GM19324 (cell line): ENCODE data around the gene ADGRG6.

ENCODE experiments used
- ATAC-seq: cut with Tn5 transposase; IDR thresholded peaks from one replicate; pipeline ENCODE4 v1.9.1; 2021; ENCODE audit warnings: mild to moderate bottlenecking, moderate library complexity; ENCODE audit not compliant: unreplicated experiment, low FRiP score

The ADGRG6 gene

GRCh38 chr6:142318714-142319113 lies 16.9 kb downstream of the ADGRG6 start:
- no peak for ATAC-seq

GRCh38 chr6:142320366-142320765 lies 18.6 kb downstream of the ADGRG6 start:
- no peak for ATAC-seq

DNA sequence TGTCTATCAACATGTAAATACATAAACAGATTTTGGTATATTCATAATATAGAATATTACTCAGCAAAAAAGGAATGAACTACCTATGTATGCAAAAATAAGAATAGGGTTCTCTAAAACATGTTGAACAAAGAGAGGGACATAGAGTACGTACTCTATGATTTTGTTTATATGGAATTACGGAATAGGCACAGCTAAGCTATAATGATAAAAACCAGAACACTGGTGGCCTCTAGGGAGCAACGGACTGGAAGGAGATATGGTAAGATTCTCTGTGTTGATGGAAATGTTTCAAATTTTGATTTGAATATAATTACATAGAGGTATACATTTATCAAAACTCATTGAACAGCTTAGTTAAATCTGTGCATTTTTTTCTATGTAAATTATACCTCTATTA lies 19.6 kb downstream of the ADGRG6 start:
- ATAC-seq, result no peak

DNA sequence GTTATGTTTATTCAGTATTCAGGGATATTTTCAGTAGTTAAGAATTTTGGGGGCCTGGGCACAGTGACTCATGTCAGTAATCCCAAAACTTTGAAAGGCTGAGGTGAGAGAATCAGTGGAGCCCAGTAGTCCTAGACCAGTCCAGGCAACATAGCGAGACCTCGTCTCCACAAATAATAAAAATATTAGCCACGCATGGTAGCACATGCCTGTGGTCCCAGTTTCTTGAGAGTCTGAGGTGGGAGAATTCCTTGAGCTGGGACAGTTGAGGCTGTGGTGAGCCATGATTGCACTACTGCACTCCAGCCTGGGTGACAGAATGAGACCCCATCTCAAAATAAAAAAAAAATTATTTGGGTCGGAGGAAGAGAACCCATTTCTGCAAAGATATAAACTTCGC lies 20.3 kb downstream of the ADGRG6 start:
- ATAC-seq, result no peak

DNA sequence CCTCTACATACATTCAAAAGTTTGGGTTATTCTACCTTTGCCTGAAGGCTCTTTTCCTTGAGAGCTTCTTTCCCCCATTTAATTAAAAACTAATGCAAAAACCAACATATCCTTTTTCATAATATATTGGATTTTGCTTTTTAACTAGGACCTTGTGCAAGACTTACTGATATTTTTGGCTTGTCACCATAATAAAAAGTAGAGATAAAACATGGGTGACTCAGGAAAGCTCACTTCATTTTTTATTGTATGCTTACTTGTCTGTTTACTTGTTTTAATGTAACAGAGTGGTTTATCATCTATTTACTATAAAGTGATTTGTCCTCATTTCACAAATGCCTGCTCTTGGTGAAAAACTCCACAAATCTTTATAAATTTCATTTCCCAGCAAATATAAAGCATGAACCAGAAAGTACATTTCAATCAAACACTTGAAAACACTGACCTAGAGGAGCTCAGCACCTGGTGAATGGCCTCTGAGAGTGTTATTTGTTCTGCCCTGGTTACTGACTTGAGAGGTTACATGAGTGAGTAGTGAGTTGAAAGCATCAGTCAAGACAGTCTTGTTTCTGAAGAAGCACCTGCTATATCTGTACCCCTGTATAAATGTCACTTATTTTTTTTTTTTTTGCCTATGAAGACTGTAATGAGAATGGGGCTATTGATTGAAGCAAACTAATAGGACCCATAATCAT lies 20.8 kb downstream of the ADGRG6 start:
- no peak for ATAC-seq

- no peak for ATAC-seq
These were observed 21.6 kb downstream of the ADGRG6 start for GRCh38 chr6:142323377-142323776.

DNA sequence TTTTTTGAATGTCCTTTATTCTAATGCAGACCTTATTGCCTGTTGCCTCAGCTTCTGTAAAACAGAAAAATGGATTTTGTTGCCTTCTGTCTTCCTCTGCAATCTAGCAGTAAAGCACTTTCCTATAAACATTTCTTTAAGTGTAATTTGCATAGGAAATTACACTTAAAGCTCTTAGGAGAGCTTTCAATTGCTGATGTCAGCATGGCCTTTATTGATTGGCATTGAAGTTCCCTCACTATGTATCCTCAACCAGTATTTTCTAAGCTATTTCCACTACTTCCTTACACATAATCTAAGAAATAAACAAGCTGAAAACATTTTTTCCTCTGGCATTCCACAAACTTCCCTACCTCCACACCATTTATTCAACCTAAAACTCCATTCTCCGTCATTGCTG lies 22.3 kb downstream of the ADGRG6 start:
- no peak for ATAC-seq

DNA sequence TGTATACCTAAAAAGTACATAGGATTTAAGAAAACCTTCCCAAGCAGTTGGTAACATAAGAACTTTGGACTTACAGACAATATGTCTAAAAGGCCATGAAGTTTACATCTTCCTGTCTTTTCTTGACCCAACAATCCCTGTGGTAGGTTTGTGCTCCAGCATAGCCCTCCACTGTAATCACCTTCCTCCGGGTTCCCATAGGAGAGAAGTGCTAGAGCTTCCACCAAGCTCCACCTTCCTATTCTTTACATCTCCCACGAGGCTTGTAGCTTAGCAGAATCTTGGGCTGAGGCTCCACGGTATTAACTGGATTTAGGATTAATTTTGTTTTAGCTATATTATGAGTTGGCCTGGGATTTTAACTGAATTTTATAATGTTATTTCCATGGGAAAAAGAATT lies 23.3 kb downstream of the ADGRG6 start:
- ATAC-seq, result no peak

DNA sequence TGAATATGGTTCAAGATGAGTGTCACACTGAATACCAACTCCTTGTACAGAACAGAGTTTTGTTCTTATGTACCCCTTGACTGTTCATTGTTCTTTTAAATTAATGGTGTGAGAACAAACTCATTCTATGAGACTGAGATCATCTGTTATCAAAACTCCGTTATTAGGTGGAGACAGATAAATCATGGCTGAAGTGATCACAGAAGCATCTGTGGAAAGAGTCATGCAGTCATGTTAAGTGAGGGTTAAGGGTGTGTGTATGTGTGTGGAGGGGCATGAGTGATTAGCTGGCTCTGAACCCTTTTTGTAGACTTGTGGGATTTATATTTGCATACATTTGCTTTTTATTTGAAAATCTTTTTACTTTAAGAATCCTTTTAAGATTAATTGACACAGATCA lies 24.7 kb downstream of the ADGRG6 start:
- ATAC-seq, result no peak

GRCh38 chr6:142328070-142328469 lies 26.3 kb downstream of the ADGRG6 start:
- no peak for ATAC-seq

DNA sequence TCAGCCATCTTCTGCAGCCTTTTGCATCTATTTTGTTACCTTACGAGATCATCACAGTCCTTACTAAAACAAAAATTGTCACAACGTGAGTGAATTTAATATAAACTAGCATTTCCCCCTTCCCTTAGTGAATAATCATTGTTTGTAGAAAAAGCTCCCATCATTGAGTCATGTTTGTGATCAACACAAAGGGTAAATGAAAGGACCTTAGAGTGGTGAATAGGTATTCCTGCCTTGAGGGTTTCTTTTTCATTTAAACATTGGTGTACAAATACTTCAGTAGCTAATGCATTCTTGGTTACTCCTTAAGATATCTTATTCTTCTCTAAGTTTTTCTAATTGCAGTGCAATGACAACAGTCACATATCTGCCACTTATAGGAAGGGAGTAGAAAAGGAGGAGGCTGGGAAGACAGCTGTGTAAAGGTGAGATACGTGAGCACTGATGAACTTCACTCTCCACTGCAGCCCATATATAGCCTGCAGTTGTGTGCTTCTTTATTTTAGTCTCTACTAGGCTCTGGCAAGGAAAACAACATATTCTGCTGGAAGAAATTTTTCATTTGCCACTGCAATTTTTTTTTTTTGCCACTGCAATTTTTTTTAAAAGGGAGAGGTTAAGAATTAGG lies 27.8 kb downstream of the ADGRG6 start:
- ATAC-seq, result no peak

- ATAC-seq, result no peak
These were observed 29.3 kb downstream of the ADGRG6 start for GRCh38 chr6:142331075-142331551.

DNA sequence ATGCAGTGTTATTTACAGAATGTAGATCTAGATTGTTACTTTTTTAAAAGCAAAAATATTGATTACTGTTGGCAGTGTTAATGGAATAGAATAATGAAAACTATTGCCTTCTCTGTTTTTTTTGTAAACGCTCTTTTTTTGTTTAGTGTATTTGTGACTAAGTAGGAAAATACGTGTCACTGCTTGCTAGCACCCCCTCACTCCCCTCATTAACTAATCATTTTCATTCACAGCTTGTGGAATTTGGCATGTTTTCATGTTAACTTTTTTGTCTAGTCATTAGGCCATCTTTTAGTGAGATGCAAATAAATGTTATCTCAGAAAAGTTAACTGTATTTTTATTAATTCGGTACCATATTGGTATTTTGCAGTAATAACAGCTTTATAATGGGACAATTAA lies 29.8 kb downstream of the ADGRG6 start:
- no peak for ATAC-seq

- ATAC-seq, result no peak
These were observed 30.7 kb downstream of the ADGRG6 start for GRCh38 chr6:142332393-142333098.

GRCh38 chr6:142333431-142333830 lies 31.6 kb downstream of the ADGRG6 start:
- no peak for ATAC-seq

- no peak for ATAC-seq
These were observed 32.5 kb downstream of the ADGRG6 start for GRCh38 chr6:142334294-142334693.

- ATAC-seq, result no peak
These were observed 33.6 kb downstream of the ADGRG6 start for GRCh38 chr6:142335415-142335814.

- no peak for ATAC-seq
These were observed 34.4 kb downstream of the ADGRG6 start for GRCh38 chr6:142336183-142336582.

DNA sequence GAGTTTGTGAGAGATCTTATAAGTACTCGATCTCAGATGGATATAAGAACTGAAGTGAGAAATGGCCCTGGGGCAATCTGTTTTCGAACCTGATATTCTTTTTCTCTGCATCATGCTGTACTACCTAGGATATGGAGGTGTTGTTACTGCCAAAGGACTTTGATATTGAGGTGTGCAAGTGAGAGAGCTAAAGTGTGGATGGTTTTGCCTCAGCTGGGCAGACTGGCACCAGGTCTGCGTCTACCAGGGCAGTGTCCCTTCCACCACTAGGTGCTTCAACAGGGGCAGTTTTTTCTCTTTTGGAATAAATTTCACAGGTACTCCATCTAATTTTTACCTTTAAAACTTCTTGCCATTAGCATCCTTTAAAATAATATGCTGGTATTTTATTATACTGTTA lies 35.0 kb downstream of the ADGRG6 start:
- no peak for ATAC-seq

DNA sequence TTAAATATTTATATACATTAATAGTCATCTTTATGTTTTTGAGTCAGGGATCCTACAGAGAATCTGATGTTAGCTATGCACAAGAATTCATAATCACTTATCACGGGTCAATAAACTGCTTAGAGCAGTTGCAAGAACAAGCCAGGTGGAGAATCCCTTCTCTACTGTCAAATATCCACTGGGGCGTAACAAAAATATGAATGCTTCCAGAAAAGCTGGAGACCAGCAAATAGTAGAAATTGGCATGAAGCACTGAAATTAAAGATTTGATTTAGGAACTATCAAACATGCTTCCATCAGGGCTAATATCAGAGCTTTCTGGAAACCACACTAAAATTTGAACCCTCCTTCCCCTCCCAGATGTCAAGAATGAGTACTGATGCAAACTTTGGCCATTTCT lies 37.3 kb downstream of the ADGRG6 start:
- ATAC-seq, result no peak

DNA sequence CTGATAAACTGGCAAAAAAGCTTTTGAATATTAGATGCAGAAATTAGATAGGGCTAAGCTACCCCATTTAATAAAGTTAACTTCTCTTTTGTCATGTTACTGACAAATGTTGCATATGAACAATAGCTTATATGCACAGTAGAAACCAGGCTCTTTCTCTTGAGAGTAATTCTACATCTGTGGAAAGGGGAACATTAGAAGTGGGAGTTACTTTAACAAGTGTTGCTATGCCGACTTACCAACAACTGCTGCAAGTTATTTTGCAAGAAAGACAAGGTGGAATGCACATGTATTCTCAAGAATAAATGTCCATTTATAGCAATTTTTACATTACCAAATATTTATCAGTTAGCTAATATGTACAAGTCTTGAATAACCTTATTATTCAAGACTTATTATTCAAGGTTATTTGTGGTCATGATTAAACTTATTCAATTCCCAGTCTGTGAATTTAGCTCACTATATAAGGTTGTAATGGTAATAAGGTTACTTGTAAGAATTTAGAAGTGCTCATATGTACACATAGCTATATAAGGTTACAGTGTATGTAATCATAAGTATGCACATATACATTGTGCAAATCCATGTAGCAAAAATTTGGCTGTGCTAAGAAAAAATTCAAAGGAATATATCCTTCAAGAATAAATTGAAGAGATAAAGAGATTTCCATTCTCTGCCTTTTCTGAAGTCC lies 38.3 kb downstream of the ADGRG6 start:
- ATAC-seq, result no peak
